AG09319 (cell line): ENCODE results near the gene ZNF362.
"Not testable (repeated sequence)": the region's sequence is repeated elsewhere in the genome, so short reads cannot be mapped to it uniquely, and the experiment has no call there.

Experiments used
- DNase-seq: peaks from one replicate; pipeline ENCODE4 v3.0.0-alpha.2; 2010; ENCODE audit warnings: low read depth; ENCODE audit errors: extremely low read depth
- CTCF ChIP-seq: IDR thresholded peaks from 2 replicates; pipeline ENCODE4 v1.5.1; 2011; ENCODE audit warnings: low read depth, mild to moderate bottlenecking, inconsistent platforms, low read length, moderate library complexity

Gene ZNF362

GRCh38 chr1:33235521-33235920 is 20.8 kb upstream of the ZNF362 start:
- no peak for DNase-seq
- no peak for TF ChIP-seq CTCF

- TF ChIP-seq CTCF: no peak
- no peak for DNase-seq
Measured at GRCh38 chr1:33236498-33236897, 19.8 kb upstream of the ZNF362 start.

- no peak for TF ChIP-seq CTCF
Measured at GRCh38 chr1:33237579-33237978, 18.7 kb upstream of the ZNF362 start.

GRCh38 chr1:33238194-33238724 is 18.0 kb upstream of the ZNF362 start:
- DNase-seq: not testable (repeated sequence)

More at GRCh38 chr1:33237579-33237978, 18.7 kb upstream of the ZNF362 start:
- no peak for DNase-seq

- not testable (repeated sequence) for DNase-seq
Measured at GRCh38 chr1:33239410-33239809, 16.9 kb upstream of the ZNF362 start.

GRCh38 chr1:33241866-33242265 is 14.4 kb upstream of the ZNF362 start:
- no peak for TF ChIP-seq CTCF
- DNase-seq: no peak

- TF ChIP-seq CTCF: no peak
- DNase-seq: no peak
Measured at GRCh38 chr1:33242652-33243051, 13.6 kb upstream of the ZNF362 start.

- TF ChIP-seq CTCF: no peak
Measured at GRCh38 chr1:33244143-33244808, 12.0 kb upstream of the ZNF362 start.

More at GRCh38 chr1:33244143-33244808, 12.0 kb upstream of the ZNF362 start:
- DNase-seq: no peak
